ENCODE data around the gene FAM83F.

Gene FAM83F

GRCh38 chr22:39959640-39960447 is 34.9 kb upstream of the FAM83F start, which contains the start of gene TMA7B:
TMA7B (plus strand) TSS chr22:39960397; CDS start chr22:39964375, 3,978 bp downstream.
- DNase-seq (ENCODE audit: extremely low read depth, low read depth) = no peak
- no peak; the same call in none of the 2 replicates for TF ChIP-seq CTCF (IDR thresholded peaks at IDR 0.05; ENCODE audit: low read depth, low read length)

- no peak for TF ChIP-seq CTCF (IDR thresholded peaks at IDR 0.05; ENCODE audit: low read depth, low read length)
- no peak for DNase-seq (ENCODE audit: extremely low read depth, low read depth)
Observed at GRCh38 chr22:39960791-39961746, 33.7 kb upstream of the FAM83F start.

- no peak for TF ChIP-seq CTCF (IDR thresholded peaks at IDR 0.05; ENCODE audit: low read depth, low read length)
Observed at GRCh38 chr22:39962071-39962470, 32.7 kb upstream of the FAM83F start.

GRCh38 chr22:39965748-39966147 is 29.0 kb upstream of the FAM83F start:
- DNase-seq (ENCODE audit: extremely low read depth, low read depth) = no peak
- TF ChIP-seq CTCF (IDR thresholded peaks at IDR 0.05; ENCODE audit: low read depth, low read length) = no peak

More at GRCh38 chr22:39962071-39962470, 32.7 kb upstream of the FAM83F start:
- DNase-seq (ENCODE audit: extremely low read depth, low read depth) = no peak

GRCh38 chr22:39966470-39966869 is 28.3 kb upstream of the FAM83F start:
- TF ChIP-seq CTCF (IDR thresholded peaks at IDR 0.05; ENCODE audit: low read depth, low read length) = no peak
- no peak for DNase-seq (ENCODE audit: extremely low read depth, low read depth)

- DNase-seq (ENCODE audit: extremely low read depth, low read depth) = no peak
- no peak for TF ChIP-seq CTCF (IDR thresholded peaks at IDR 0.05; ENCODE audit: low read depth, low read length)
Observed at GRCh38 chr22:39967103-39967829, 27.5 kb upstream of the FAM83F start.

Data from AG09319 (cell line).